Measurements from ENCODE around the gene PDE7B.

The PDE7B gene

DNA sequence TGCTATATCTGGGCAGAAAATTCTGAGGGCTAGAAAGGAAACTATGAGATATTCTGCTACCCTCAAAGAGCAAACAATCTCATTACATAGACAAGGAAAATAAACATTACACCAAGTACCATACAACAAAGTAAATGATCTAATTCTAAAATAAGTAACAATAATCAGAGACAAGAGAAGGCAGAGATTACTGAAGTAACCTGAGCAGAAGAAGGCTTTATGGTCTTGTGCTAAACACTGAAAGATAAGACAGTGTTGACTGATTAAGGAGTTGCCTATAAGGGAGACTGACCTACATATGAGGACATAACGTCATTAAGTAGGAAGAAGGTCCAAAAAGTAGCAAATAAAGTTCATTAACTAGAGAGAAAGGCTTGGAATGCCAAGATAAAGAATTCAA, 264.4 kb downstream of the PDE7B start:
- H3K4me3 ChIP-seq (ENCODE audit: control insufficient read depth, low read depth, low read length) = no peak overlapping the region
- TF ChIP-seq CTCF (IDR thresholded peaks at IDR 0.05; ENCODE audit: control insufficient read depth, insufficient read depth, low read depth, low read length, missing control alignments) = no peak
- no peak for DNase-seq (ENCODE audit: low read depth)

GRCh38 chr6:136117081-136117480, 265.6 kb downstream of the PDE7B start:
- TF ChIP-seq CTCF (IDR thresholded peaks at IDR 0.05; ENCODE audit: control insufficient read depth, insufficient read depth, low read depth, low read length, missing control alignments) = no peak
- no peak for DNase-seq (ENCODE audit: low read depth)
- no peak overlapping the region for H3K4me3 ChIP-seq (ENCODE audit: control insufficient read depth, low read depth, low read length)

- TF ChIP-seq CTCF (IDR thresholded peaks at IDR 0.05; ENCODE audit: control insufficient read depth, insufficient read depth, low read depth, low read length, missing control alignments) = no peak
- no peak overlapping the region for H3K4me3 ChIP-seq (ENCODE audit: control insufficient read depth, low read depth, low read length)
- DNase-seq (ENCODE audit: low read depth) = no peak
These were observed 267.3 kb downstream of the PDE7B start for GRCh38 chr6:136118787-136119186.

- DNase-seq (ENCODE audit: low read depth) = no peak
- no peak for TF ChIP-seq CTCF (IDR thresholded peaks at IDR 0.05; ENCODE audit: control insufficient read depth, insufficient read depth, low read depth, low read length, missing control alignments)
- H3K4me3 ChIP-seq (ENCODE audit: control insufficient read depth, low read depth, low read length) = no peak overlapping the region
These were observed 272.0 kb downstream of the PDE7B start for GRCh38 chr6:136123468-136123867.

DNA sequence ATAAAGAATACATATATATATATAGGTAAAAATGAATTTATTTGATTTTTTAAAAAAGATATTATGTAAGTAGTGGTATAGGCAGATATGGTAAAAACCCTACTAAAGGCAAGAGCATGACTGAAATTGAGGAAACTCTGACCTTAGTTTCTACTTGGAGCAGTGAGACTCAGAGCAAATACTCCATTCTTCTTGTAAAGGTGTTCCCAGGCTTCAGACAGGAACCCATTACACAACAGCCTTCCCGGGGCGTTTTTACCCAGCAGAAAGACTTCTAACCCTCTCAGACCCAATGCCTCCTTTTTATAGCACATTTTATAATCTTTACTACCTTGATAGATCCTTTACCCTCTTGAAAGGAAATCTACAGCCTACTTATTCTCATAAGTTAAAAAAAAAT, 274.1 kb downstream of the PDE7B start:
- no peak for TF ChIP-seq CTCF (IDR thresholded peaks at IDR 0.05; ENCODE audit: control insufficient read depth, insufficient read depth, low read depth, low read length, missing control alignments)

GRCh38 chr6:136127873-136128272, 276.4 kb downstream of the PDE7B start:
- H3K4me3 ChIP-seq (ENCODE audit: control insufficient read depth, low read depth, low read length) = no peak overlapping the region
- TF ChIP-seq CTCF (IDR thresholded peaks at IDR 0.05; ENCODE audit: control insufficient read depth, insufficient read depth, low read depth, low read length, missing control alignments) = no peak
- DNase-seq (ENCODE audit: low read depth) = no peak

More for the DNA sequence above, 274.1 kb downstream of the PDE7B start:
- no peak for DNase-seq (ENCODE audit: low read depth)
- H3K4me3 ChIP-seq (ENCODE audit: control insufficient read depth, low read depth, low read length) = no peak overlapping the region

- no peak overlapping the region for H3K4me3 ChIP-seq (ENCODE audit: control insufficient read depth, low read depth, low read length)
- no peak for TF ChIP-seq CTCF (IDR thresholded peaks at IDR 0.05; ENCODE audit: control insufficient read depth, insufficient read depth, low read depth, low read length, missing control alignments)
- no peak for DNase-seq (ENCODE audit: low read depth)
These were observed 277.9 kb downstream of the PDE7B start for GRCh38 chr6:136129365-136129764.

All from AG09309 (cell line).